ENCODE measurements around the gene NPLOC4.

DNA sequence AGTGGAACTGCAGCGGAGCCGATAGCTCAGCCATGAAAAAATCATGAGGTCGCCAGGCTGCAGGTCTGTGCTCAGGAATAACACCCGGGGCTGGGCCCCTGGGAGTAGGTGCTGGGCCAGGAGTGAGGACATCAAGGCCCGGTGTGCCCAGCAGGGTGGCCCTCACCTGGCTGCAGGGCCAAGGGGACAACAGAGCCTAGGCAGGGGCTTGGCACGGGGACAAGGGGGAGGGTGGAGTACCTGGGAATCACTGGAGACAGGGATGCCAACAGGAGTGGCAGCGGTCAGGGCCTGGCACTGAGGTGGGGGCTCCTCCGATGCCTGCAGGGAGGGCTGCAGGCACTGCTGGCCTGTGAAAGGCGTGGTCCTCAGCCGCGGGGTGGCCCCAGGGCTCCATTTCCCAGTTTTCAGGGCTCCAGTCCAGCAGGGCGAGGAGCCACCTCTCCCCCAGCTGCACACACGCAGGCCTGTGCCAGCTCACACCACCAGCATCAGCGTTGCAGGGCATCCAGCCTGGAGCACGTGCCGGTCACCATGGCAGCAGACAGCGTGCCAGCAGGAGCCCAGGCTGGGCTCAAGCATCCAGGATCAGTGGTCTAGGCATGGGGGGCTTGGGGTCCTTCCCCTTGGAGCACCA, 113.4 kb downstream of the NPLOC4 start:
- TF ChIP-seq, protein P1, sequence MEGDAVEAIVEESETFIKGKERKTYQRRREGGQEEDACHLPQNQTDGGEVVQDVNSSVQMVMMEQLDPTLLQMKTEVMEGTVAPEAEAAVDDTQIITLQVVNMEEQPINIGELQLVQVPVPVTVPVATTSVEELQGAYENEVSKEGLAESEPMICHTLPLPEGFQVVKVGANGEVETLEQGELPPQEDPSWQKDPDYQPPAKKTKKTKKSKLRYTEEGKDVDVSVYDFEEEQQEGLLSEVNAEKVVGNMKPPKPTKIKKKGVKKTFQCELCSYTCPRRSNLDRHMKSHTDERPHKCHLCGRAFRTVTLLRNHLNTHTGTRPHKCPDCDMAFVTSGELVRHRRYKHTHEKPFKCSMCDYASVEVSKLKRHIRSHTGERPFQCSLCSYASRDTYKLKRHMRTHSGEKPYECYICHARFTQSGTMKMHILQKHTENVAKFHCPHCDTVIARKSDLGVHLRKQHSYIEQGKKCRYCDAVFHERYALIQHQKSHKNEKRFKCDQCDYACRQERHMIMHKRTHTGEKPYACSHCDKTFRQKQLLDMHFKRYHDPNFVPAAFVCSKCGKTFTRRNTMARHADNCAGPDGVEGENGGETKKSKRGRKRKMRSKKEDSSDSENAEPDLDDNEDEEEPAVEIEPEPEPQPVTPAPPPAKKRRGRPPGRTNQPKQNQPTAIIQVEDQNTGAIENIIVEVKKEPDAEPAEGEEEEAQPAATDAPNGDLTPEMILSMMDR (IDR thresholded peaks at IDR 0.05; ENCODE audit: control extremely low read depth in 1 of 3, insufficient read depth in 1 of 3, low read depth in 1 of 3, low read length in 3 of 3), result no peak
- no peak for TF ChIP-seq CREB1 (IDR thresholded peaks at IDR 0.05)
- TF ChIP-seq POLR2A (IDR thresholded peaks at IDR 0.05; ENCODE audit: control extremely low read depth in 1 of 2, low read depth in 2 of 2, low read length in 2 of 2), result no peak

Data from H1 (cell line).